Subcutaneous adipose tissue (tissue), 4 donors: ENCODE data around the gene PAN3. TPM values are rescaled to one million over a fixed set of nuclear protein-coding genes. Genes with fewer than 3 reads are reported as not detected.

Experiments
- total RNA-seq, 4 donors: library from RNA; depleted of rRNA; stranded (reverse); fragments of >200 nt; gene quantifications; one replicate each; pipeline ENCODE4 v1.1.0, GENCODE V29; 2016
- TF ChIP-seq, protein P1 (sequence below): fragments of 450-650 bp; IDR thresholded peaks from one replicate; pipeline ENCODE4 v1.5.1; 2016; ENCODE audit warnings: low read depth, mild to moderate bottlenecking, control low read depth, antibody characterized with exemption, moderate library complexity

The PAN3 gene
- total RNA-seq, 4 donors from 2014 or later, result 36.0 to 46.3 (median 44.0) TPM

DNA sequence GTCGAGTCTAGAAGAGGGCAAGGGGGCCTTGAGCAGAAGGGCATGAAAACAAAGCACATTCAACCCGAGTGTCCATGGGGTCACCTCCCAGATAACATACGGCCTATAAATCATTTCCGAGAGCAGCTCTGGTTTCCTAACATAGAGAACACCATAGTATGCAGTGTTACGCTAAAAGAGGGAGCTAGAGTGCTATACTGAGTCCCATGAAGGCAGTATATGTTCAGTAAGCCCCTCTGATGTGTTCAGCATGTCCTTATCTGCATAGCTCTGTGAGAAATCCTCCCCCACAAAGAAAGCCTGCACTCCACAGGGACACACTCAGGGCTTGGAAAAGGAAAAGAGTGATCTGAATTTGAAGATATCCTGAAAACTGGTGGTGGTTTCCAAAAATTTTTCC, 181.2 kb downstream of the PAN3 start:
- TF ChIP-seq, protein P1, sequence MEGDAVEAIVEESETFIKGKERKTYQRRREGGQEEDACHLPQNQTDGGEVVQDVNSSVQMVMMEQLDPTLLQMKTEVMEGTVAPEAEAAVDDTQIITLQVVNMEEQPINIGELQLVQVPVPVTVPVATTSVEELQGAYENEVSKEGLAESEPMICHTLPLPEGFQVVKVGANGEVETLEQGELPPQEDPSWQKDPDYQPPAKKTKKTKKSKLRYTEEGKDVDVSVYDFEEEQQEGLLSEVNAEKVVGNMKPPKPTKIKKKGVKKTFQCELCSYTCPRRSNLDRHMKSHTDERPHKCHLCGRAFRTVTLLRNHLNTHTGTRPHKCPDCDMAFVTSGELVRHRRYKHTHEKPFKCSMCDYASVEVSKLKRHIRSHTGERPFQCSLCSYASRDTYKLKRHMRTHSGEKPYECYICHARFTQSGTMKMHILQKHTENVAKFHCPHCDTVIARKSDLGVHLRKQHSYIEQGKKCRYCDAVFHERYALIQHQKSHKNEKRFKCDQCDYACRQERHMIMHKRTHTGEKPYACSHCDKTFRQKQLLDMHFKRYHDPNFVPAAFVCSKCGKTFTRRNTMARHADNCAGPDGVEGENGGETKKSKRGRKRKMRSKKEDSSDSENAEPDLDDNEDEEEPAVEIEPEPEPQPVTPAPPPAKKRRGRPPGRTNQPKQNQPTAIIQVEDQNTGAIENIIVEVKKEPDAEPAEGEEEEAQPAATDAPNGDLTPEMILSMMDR, result no peak

DNA sequence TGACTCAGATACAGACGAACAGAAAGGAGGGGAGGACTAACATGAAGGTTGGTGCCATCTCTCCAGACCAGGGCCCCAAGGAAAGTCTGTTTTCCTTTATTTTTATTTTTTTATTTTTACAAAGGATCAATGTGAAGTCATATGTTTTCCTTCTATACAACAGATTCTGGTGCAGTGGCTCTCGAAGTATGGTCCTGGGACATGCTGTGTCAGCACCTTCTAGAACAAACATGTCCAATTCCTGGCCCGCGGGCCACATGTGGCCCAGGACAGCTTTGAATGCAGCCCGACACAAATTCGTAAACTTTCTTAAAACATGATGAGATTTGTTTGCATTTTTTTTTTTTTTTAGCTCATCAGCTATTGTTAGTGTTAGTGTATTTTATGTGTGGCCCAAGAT, 181.9 kb downstream of the PAN3 start:
- TF ChIP-seq, protein P1, result no peak

- TF ChIP-seq, protein P1, result no peak
Observed at GRCh38 chr13:28320884-28321574, 182.7 kb downstream of the PAN3 start.

GRCh38 chr13:28321756-28322155, 183.4 kb downstream of the PAN3 start:
- TF ChIP-seq, protein P1, result no peak

DNA sequence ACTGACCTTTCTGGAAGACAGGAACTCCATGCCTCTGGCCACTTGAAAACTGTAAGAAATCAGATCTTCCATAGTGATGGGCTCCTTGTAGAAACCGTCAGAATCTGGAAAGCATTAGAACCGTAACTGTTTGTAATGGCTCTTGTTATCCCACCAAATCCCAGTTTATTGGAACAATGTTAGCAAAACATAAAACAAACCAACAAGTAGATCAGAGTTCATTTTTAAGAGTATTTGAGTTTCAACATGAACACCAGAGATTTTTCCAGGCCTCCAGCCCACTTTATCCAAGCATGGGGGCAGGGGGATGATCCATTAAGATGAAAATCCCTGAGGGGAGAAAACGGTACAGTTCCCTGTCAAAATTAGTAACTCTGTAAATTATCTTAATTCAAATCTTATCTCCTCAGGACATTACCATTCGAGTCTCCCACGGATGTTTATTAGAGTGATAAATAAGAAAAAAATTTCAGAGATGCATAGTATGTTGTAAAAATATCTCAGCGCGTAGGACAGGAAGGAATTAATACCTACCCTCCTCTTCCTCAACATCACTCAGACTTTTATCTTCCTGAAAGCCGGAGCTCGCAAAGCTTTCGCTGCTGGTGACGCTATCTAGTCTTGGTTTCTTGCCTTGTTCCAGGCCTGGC, 184.0 kb downstream of the PAN3 start:
- TF ChIP-seq, protein P1, result no peak

DNA sequence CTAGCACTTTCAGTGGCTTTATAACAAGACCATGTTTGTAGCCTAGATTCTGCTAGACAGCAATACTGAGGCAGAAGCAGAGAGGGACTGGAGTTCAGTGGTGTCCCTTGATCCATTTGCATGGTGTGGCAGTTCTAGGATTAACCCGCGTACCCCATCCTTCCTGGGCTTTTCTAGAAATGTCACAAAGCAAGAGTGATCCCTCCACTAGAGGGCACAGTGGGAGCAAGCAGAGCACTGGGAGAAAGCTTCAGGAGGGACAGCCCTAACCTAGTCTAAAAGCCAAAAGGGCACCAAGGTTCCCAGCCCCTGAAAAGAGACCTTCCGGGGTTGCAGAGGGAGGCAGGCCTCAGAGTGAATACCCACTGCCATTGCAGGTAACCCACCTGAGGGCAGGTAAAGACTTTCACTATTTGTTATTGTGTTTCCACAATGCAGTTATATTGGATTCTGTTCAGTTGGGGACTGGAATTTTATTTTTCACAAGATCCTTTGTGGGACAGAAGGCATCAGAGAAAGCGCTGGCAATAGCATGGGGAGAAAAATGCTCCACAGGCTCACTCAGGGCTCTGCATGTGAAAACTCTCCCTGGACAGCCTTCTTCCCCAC, 185.9 kb downstream of the PAN3 start:
- TF ChIP-seq, protein P1, result no peak

GRCh38 chr13:28325022-28325421, 186.7 kb downstream of the PAN3 start:
- TF ChIP-seq, protein P1, result no peak
